HepG2 (cell line): ENCODE data around the gene MRI1. TPM values are rescaled to one million over a fixed set of nuclear protein-coding genes. Genes with fewer than 3 reads are reported as not detected.

Experiments
- ARID5B ChIP-seq: IDR thresholded peaks from 2 replicates; pipeline ENCODE4 v1.4.0; 2020; ENCODE audit warnings: mild to moderate bottlenecking, missing genetic modification reagents
- CREB1 ChIP-seq, 2 experiments: fragments of 450-650 bp in 1 of 2; IDR thresholded peaks; 2 replicates each; pipeline ENCODE4 v1.6.1; 2016 to 2017; ENCODE audit warnings: control low read depth in 1 of 2, mild to moderate bottlenecking in 1 of 2, missing compliant biosample characterization in 1 of 2, missing genetic modification characterization in 1 of 2
- E2F2 ChIP-seq: sonication (generic); formaldehyde crosslinking; IDR thresholded peaks from 2 replicates; pipeline ENCODE4 v1.4.0; 2020; ENCODE audit warnings: missing genetic modification reagents, borderline replicate concordance
- ETV6 ChIP-seq: sonication (generic); formaldehyde crosslinking; conservative IDR thresholded peaks from 2 replicates; pipeline ENCODE4 v1.4.0; 2020; ENCODE audit warnings: missing genetic modification reagents
- HMGA1 ChIP-seq: sonication (generic); formaldehyde crosslinking; conservative IDR thresholded peaks from 2 replicates; pipeline ENCODE4 v1.4.0; 2020; ENCODE audit warnings: missing genetic modification reagents
- JUN ChIP-seq: sonication (generic); formaldehyde crosslinking; IDR thresholded peaks from 2 replicates; pipeline ENCODE4 v1.4.0; 2020; ENCODE audit warnings: mild to moderate bottlenecking, missing genetic modification reagents
- PHF8 ChIP-seq: sonication (generic); formaldehyde crosslinking; IDR thresholded peaks from 2 replicates; pipeline ENCODE4 v1.5.0; 2020; ENCODE audit warnings: missing genetic modification reagents
- POLR2A ChIP-seq, 2 experiments: IDR thresholded peaks; 2 replicates each; pipeline ENCODE4 v1.6.1; 2011; ENCODE audit warnings: low read depth in 2 of 2, low read length in 2 of 2, mild to moderate bottlenecking in 1 of 2, moderate library complexity in 1 of 2; ENCODE audit not compliant: insufficient read depth in 1 of 2
- SCMH1 ChIP-seq: sonication (generic); formaldehyde crosslinking; IDR thresholded peaks from 2 replicates; pipeline ENCODE4 v1.9.0; 2021; ENCODE audit warnings: missing genetic modification reagents, mild to moderate bottlenecking, borderline replicate concordance
- ZNF121 ChIP-seq: sonication (generic); formaldehyde crosslinking; IDR thresholded peaks from 2 replicates; pipeline ENCODE4 v1.5.0; 2020; ENCODE audit warnings: mild to moderate bottlenecking, missing genetic modification reagents
- ZNF292 ChIP-seq: sonication (generic); formaldehyde crosslinking; IDR thresholded peaks from 2 replicates; pipeline ENCODE4 v1.8.1; 2022; ENCODE audit warnings: mild to moderate bottlenecking, low read depth, missing genetic modification reagents, borderline replicate concordance
- ZNF431 ChIP-seq: sonication (generic); formaldehyde crosslinking; IDR thresholded peaks from 2 replicates; pipeline ENCODE4 v1.9.0; 2022; ENCODE audit warnings: missing genetic modification reagents, low read depth, mild to moderate bottlenecking, borderline replicate concordance
- ZNF432 ChIP-seq: sonication (generic); formaldehyde crosslinking; IDR thresholded peaks from 2 replicates; pipeline ENCODE4 v1.5.0; 2020; ENCODE audit warnings: missing genetic modification reagents, mild to moderate bottlenecking, borderline replicate concordance
- ZNF616 ChIP-seq: sonication (generic); formaldehyde crosslinking; IDR thresholded peaks from 2 replicates; pipeline ENCODE4 v1.5.0; 2020; ENCODE audit warnings: low read depth, mild to moderate bottlenecking, missing genetic modification reagents
- ZNF720 ChIP-seq: sonication (generic); formaldehyde crosslinking; IDR thresholded peaks from 2 replicates; pipeline ENCODE4 v1.4.0; 2020; ENCODE audit warnings: missing genetic modification reagents
- ZNF83 ChIP-seq: sonication (generic); formaldehyde crosslinking; IDR thresholded peaks from 2 replicates; pipeline ENCODE4 v1.4.0; 2020; ENCODE audit warnings: missing genetic modification reagents, mild to moderate bottlenecking, borderline replicate concordance
- ZXDC ChIP-seq: sonication (generic); formaldehyde crosslinking; IDR thresholded peaks from 2 replicates; pipeline ENCODE4 v1.5.0; 2020; ENCODE audit warnings: mild to moderate bottlenecking, missing genetic modification reagents
- polyA plus RNA-seq, 8 experiments: library from polyadenylated mRNA; depleted of rRNA in 3 of 8; stranded (reverse) in 7 of 8; unstranded in 1 of 8; fragments of >200 nt; fragmentation: Illumina TruSeq in 4 of 8; extraction: Trizol in 4 of 8; gene quantifications; 2 replicates each; pipeline versions ENCODE4 v1.2.1 to v1.2.3, GENCODE V29; 2011 to 2016; ENCODE audit warnings: low read depth in 4 of 8, missing spikeins in 1 of 8, mixed read lengths in 1 of 8; ENCODE audit not compliant: insufficient read depth in 1 of 8
- total RNA-seq, 5 experiments: library from RNA; depleted of rRNA; stranded (reverse); fragments of >200 nt; fragmentation: Illumina TruSeq; extraction: Trizol; gene quantifications; 2 replicates each; pipeline ENCODE4 v1.2.3, GENCODE V29; 2016; ENCODE audit warnings: low read depth in 1 of 5

Gene MRI1
- total and polyA plus RNA-seq, 2 of the 13 experiments (the other 11 are each of a cell fraction or from before 2014, with no cell fraction given), result 20.1 to 20.6 TPM

GRCh38 chr19:13731147-13731964, 33.0 kb upstream of the MRI1 start (continued):
- no peak for TF ChIP-seq ZNF720 (CRISPR knock-in tag)
- TF ChIP-seq E2F2 (CRISPR knock-in tag), result no peak
- TF ChIP-seq ZNF83, result no peak
- no peak for TF ChIP-seq JUN (CRISPR knock-in tag)
- no peak for TF ChIP-seq ZXDC
- TF ChIP-seq ETV6, result 0 out of 2 replicates have a peak, but pooled peaks have one; percentile 25
- peak; percentile 44; the same call in 1 of the 2 replicates for TF ChIP-seq ARID5B
- no peak for TF ChIP-seq SCMH1 (CRISPR knock-in tag)
- no peak for TF ChIP-seq ZNF121
- no peak for TF ChIP-seq CREB1 (IDR thresholded peaks at IDR 0.05)
- TF ChIP-seq CREB1 (CRISPR knock-in tag; IDR thresholded peaks at IDR 0.05), result no peak
- TF ChIP-seq POLR2A (IDR thresholded peaks at IDR 0.05; ENCODE audit: insufficient read depth in 1 of 2, low read depth in 2 of 2, low read length in 2 of 2), result peak; percentile 84 to 93
- no peak for TF ChIP-seq ZNF616 (CRISPR knock-in tag)
- TF ChIP-seq ZNF292 (CRISPR knock-in tag), result no peak
- no peak for TF ChIP-seq ZNF431 (CRISPR knock-in tag)
- no peak for TF ChIP-seq ZNF432 (CRISPR knock-in tag)
- TF ChIP-seq HMGA1 (CRISPR knock-in tag), result no peak
- TF ChIP-seq PHF8 (CRISPR knock-in tag), result peak; percentile 91
